ENCODE data around the gene CTH.
"Not testable (repeated sequence)": the region's sequence is repeated elsewhere in the genome, so short reads cannot be mapped to it uniquely, and the experiment has no call there.

CTH gene

DNA sequence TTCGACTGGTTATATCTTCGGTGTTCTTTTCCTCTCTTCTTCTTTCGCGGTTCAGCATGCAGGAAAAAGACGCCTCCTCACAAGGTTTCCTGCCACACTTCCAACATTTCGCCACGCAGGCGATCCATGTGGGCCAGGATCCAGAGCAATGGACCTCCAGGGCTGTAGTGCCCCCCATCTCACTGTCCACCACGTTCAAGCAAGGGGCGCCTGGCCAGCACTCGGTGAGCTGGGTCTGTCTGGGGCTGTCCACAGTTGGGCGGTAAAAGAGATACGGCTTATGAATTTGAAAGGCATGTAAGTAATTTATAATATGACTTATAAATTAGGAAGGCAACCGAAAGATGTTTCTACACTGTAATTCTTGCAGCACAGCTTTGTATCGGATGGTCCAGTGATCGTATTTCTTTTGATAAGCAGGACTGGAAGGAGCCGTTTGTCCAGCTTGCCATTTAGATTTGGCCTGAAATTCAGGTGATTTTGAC lies 334 bp downstream of the CTH start:
- TF ChIP-seq, protein P1, sequence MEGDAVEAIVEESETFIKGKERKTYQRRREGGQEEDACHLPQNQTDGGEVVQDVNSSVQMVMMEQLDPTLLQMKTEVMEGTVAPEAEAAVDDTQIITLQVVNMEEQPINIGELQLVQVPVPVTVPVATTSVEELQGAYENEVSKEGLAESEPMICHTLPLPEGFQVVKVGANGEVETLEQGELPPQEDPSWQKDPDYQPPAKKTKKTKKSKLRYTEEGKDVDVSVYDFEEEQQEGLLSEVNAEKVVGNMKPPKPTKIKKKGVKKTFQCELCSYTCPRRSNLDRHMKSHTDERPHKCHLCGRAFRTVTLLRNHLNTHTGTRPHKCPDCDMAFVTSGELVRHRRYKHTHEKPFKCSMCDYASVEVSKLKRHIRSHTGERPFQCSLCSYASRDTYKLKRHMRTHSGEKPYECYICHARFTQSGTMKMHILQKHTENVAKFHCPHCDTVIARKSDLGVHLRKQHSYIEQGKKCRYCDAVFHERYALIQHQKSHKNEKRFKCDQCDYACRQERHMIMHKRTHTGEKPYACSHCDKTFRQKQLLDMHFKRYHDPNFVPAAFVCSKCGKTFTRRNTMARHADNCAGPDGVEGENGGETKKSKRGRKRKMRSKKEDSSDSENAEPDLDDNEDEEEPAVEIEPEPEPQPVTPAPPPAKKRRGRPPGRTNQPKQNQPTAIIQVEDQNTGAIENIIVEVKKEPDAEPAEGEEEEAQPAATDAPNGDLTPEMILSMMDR (IDR thresholded peaks at IDR 0.05; ENCODE audit: low read depth, low read length), result no peak
- peak overlapping the region; percentile 86 for H3K4me3 ChIP-seq (ENCODE audit: low read depth, low read length)

DNA sequence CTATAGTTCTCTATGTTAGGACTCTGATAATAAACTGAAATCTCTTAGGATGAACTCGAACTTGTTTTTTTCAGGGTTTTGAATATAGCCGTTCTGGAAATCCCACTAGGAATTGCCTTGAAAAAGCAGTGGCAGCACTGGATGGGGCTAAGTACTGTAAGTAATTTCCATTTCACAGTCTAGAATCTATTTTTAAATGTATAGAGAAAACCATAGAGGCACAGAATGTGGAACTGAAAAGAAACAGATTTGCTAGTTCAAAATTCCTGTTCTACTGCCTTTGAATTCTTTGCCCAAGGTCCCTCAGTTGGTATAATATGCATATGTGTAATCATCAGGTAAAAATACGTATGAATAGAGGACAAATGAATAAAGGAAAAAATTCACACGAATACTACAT lies 4.8 kb downstream of the CTH start:
- no peak overlapping the region for H3K4me3 ChIP-seq (ENCODE audit: low read depth, low read length)
- TF ChIP-seq, protein P1 (IDR thresholded peaks at IDR 0.05; ENCODE audit: low read depth, low read length), result no peak

DNA sequence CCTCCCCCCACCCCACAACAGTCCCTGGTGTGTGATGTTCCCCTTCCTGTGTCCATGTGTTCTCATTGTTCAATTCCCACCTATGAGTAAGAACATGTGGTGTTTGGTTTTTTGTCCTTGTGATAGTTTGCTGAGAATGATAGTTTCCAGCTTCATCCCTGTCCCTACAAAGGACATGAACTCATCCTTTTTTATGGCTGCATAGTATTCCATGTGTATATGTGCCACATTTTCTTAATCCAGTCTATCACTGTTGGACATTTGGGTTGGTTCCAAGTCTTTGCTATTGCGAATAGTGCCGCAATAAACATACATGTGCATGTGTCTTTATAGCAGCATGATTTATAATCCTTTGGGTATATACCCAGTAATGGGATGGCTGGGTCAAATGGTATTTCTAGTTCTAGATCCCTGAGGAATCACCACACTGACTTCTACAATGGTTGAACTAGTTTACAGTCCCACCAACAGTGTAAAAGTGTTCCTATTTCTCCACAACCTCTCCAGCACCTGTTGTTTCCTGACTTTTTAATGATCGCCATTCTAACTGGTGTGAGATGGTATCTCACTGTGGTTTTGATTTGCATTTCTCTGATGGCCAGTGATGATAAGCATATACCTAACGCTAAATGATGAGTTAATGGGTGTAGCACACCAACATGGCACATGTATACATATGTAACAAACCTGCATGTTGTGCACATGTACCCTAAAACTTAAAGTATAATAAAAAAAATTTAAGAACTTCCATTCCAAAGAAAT lies 8.1 kb downstream of the CTH start:
- H3K4me3 ChIP-seq (ENCODE audit: low read depth, low read length), result not testable (repeated sequence)

DNA sequence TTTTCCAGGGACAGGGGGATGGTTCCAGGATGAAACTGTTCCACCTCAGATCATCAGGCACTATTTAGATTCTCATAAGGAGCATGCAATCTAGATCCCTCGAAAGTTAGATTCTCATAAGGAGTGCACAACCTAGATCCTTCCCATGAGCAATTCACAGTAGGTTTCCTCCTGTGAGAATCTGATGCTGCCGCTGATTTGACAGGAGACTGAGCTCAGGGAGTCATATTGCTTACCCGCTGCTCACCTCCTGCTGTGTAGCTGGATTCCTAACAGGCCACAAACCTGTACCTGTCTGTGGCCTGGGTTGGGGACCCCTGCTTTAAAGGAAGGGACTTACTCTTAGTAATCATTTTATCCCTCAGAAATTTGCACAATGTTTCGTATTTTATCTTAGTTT lies 9.3 kb downstream of the CTH start:
- H3K4me3 ChIP-seq (ENCODE audit: low read depth, low read length), result no peak overlapping the region
- TF ChIP-seq, protein P1 (IDR thresholded peaks at IDR 0.05; ENCODE audit: low read depth, low read length), result no peak

DNA sequence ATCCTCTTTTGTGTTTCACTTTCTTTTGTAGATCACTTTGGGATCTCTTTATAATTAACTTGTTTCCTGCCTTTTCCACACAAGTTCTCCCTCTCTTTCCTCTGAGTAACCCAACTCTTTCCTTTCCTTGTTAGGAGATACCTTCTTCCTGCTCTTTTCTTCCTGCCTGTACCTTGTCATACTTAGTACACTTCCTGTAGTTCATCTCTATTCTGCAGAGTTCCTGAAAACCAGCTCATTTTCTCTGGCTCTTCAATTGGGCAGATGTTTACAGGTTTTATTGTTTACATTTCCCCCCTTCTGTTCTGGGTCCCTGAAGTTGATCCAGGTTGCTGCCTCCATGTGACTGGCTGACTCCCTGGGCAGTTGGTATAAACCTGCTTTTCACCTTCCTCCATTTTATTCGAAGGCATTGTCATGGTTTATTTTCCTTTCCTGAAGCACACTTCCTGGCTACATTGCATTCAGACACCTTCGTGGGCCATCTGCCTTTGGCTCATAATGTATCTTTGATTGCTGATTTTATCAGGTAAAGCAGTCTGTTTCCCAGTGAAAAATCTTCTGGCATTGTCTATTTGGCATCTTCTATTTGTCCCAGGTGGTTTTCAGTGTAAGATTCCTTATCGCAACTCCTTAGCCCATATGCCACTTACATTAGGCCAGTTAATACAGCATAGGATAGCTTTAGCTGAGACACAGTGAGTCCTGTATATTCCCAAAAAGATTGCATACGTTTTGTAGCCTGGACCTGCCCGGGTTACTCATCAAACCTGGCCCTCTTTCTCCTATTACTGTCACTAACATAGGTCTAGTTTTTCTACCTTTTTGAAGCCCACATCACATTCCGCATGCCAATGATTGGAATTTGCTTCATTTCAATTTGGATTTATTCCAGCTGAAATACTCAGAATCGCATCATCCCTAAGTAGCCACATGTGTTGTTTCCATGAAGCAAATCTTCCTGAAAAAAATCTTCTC lies 15.4 kb downstream of the CTH start:
- TF ChIP-seq, protein P1 (IDR thresholded peaks at IDR 0.05; ENCODE audit: low read depth, low read length), result no peak
- no peak overlapping the region for H3K4me3 ChIP-seq (ENCODE audit: low read depth, low read length)

DNA sequence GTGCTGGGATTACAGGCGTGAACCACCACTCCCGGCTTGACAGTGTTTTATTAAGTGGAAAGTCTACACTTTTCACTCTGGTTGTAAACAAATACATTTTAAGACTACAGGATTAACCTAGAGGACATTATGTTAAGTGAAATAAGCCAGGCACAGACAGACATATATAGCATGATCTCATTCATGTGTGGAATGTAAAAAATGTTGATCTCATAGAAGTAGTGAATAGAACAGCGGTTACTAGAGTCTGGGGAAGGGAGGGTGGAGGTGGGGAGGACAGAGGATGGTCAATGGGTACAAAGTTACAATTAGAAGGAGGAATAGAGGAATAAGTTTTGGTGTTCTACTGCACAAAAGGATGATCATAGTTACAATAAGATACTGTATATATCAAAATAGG lies 16.9 kb downstream of the CTH start:
- TF ChIP-seq, protein P1 (IDR thresholded peaks at IDR 0.05; ENCODE audit: low read depth, low read length), result no peak
- no peak overlapping the region for H3K4me3 ChIP-seq (ENCODE audit: low read depth, low read length)

DNA sequence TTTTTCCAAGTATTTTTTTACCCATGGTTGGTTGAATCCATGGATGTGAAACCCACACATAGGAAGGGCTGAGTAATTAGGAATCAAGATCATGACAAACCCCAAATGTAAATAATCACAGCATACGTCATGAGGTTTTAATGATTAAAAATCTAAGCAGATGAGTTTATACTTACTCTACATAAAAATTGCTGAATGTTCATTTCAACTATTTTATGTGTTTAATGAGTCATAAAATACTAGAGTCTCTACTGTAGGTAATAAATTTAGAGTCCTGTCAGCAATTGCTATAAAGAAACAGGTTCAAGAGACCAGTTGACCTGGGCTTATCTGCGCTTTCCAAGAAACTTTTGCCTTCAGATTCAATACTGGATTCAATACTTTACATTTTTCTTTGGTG lies 18.2 kb downstream of the CTH start:
- no peak overlapping the region for H3K4me3 ChIP-seq (ENCODE audit: low read depth, low read length)
- TF ChIP-seq, protein P1 (IDR thresholded peaks at IDR 0.05; ENCODE audit: low read depth, low read length), result no peak

Data from WI38 (cell line).